H7 (cell line): Measurements from ENCODE around the gene PIBF1. TPM values are rescaled to one million over a fixed set of nuclear protein-coding genes. Genes with fewer than 3 reads are reported as not detected.
A peak's percentile ranks its signal among the peaks of the same experiment; 100 is the strongest.

ENCODE experiments used
- DNase-seq: peaks from one replicate; pipeline ENCODE4 v3.0.0; 2012
- H3K27me3 ChIP-seq: 2 replicates; pipeline ENCODE4 v1.6.0; 2011; ENCODE audit warnings: mild to moderate bottlenecking, low read length; ENCODE audit not compliant: control insufficient read depth, insufficient read depth
- H3K36me3 ChIP-seq: replicated peaks from 2 replicates; pipeline ENCODE4 v1.5.1; 2011; ENCODE audit warnings: low read length; ENCODE audit not compliant: control insufficient read depth, insufficient read depth
- H3K4me3 ChIP-seq: 2 replicates; pipeline ENCODE4 v1.5.1; 2011; ENCODE audit warnings: low read depth, mild to moderate bottlenecking, control low read depth, low read length, moderate library complexity; ENCODE audit not compliant: insufficient read depth
- total RNA-seq: library from RNA; depleted of rRNA; stranded (reverse); fragments of >200 nt; shearing (Covaris generic); gene quantifications from 2 replicates; pipeline ENCODE4 v1.2.3, GENCODE V29; 2014; rRNA removed

The PIBF1 gene
- total RNA-seq, 1 experiment from 2014 or later, result 5.9 TPM

DNA sequence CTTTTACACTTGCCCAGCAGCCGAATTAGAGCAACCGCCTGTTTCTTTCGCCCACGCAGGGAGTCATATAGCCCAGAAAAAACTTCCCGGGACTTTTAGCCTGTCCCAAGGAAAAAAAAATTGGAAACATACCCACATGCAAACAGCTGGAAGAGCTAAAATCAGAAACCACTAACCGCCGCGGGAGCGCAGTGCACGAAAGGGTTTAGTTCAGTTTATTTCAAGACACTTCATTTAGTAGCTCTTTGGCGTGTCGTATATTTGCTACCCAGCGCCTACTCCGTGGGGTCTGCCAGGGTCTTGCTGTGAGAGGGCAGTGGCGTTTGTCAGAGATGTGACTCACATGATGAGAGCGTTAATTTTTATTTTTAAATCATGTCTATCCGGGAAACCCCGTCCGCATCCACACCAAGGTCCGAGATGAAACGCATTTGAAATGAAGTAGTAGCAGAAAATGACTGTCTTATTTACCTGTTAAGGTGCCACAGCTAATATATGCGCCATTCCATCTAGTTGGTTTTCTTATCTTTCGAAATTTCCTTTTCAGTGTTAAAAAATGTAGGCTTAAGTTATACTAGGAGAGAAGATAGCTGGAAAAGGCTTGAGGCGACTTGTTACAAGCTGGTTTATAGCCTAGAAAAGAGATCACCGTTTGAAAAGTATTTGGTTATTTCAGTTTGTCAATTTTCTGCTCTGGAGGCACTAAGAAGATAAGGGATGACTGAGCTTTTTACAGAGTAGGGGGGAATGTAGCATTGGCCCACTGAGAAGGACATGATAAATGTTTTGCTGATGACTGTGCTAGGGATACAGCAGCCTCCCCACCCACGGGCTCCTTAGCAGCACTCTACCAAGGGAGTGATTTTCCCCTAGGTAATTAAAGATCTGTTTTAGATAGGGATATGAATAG lies 278.6 kb downstream of the PIBF1 start:
- Histone ChIP-seq H3K4me3 (peak overlapping the region; percentile 71), H3K27me3 (peaks cover 46% of the 10 kb centered on the region), H3K36me3 (no peaks in the 10 kb centered on the region; the same call in 1 of the 2 replicates)
- DNase-seq, result no peak

DNA sequence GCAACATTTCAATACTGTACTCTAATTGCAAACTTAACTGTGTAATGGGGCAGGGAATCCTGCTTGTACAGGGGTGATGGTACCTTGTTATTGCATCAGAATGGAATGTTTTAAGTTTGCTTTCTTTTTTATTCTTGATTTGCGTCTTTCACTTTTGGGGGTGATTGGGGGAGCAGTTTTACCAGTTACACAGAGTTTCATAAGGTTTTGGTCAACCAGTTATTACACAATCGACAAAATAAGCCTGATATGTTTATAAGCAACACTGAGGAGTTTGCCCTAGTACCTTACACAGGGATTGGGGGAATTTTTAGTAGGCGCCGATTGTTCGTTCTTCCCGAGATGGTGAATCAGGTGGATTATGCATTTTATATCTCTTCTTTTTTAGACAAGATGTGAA lies 279.5 kb downstream of the PIBF1 start:
- H3K36me3 ChIP-seq, result no peaks in the 10 kb centered on the region; the same call in 1 of the 2 replicates
- H3K27me3 ChIP-seq, result peaks cover 46% of the 10 kb centered on the region
- H3K4me3 ChIP-seq, result no peak overlapping the region
- DNase-seq, result no peak

DNA sequence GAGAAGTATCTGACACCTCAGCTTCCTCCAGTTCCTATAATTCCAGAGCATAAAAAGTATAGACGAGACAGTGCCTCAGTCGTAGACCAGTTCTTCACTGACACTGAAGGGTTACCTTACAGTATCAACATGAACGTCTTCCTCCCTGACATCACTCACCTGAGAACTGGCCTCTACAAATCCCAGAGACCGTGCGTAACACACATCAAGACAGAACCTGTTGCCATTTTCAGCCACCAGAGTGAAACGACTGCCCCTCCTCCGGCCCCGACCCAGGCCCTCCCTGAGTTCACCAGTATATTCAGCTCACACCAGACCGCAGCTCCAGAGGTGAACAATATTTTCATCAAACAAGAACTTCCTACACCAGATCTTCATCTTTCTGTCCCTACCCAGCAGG lies 279.9 kb downstream of the PIBF1 start:
- Histone ChIP-seq H3K27me3 (peaks cover 46% of the 10 kb centered on the region), H3K36me3 (no peaks in the 10 kb centered on the region; the same call in 1 of the 2 replicates), H3K4me3 (no peak overlapping the region)
- DNase-seq, result no peak

DNA sequence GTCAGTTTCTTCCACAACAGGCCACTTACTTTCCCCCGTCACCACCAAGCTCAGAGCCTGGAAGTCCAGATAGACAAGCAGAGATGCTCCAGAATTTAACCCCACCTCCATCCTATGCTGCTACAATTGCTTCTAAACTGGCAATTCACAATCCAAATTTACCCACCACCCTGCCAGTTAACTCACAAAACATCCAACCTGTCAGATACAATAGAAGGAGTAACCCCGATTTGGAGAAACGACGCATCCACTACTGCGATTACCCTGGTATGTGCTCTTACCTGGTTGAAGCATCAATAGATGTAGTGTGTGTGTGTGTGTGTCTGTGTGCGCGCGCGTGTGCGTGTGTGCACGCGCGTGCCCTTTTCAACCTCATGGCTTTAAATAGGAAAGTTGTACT lies 280.5 kb downstream of the PIBF1 start:
- peaks cover 40% of the 10 kb centered on the region for H3K27me3 ChIP-seq
- no peak for DNase-seq
- no peaks in the 10 kb centered on the region; the same call in 1 of the 2 replicates for H3K36me3 ChIP-seq
- no peak overlapping the region for H3K4me3 ChIP-seq

DNA sequence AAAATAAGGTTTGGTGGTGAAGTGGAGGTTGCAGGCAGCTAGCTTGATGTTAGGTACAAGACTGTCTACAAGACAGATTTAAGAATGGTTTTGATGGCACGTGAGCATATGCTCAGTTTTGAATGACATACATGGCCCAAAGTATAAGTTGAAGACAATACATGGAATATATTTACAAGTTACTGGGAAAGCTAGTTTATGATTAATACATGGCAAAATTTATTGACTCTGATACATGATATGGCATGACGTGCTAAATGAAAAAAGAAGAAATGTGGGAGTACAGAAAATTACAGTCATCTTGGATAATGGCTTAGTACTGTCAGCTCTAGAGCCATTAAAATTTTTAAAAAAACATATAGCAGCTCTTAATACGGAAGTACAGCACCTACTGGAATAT lies 281.2 kb downstream of the PIBF1 start:
- DNase-seq, result no peak
- H3K4me3 ChIP-seq, result no peak overlapping the region
- H3K36me3 ChIP-seq, result no peaks in the 10 kb centered on the region; the same call in 1 of the 2 replicates
- peaks cover 33% of the 10 kb centered on the region for H3K27me3 ChIP-seq

DNA sequence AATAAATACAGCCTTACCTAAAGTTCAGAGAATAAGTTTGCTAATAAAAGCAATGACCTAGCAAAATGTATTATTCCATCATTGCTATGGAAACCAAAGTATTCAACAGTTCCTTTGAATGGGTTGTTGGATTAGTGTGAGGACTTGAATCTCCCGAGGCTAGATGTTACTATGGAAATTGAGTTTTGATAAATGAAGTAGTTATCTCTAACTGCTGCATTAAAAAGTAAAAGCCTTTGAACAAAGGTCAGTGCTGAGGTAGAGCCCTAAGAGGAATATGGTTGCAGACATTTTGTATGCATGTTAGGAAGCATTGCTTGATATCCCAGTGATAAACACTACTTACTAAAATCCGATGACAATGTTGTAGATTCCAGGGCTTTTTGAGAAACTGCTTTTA lies 283.1 kb downstream of the PIBF1 start:
- H3K4me3 ChIP-seq, result no peak overlapping the region
- no peak for DNase-seq
- no peaks in the 10 kb centered on the region; the same call in 1 of the 2 replicates for H3K36me3 ChIP-seq
- peaks cover 23% of the 10 kb centered on the region for H3K27me3 ChIP-seq

DNA sequence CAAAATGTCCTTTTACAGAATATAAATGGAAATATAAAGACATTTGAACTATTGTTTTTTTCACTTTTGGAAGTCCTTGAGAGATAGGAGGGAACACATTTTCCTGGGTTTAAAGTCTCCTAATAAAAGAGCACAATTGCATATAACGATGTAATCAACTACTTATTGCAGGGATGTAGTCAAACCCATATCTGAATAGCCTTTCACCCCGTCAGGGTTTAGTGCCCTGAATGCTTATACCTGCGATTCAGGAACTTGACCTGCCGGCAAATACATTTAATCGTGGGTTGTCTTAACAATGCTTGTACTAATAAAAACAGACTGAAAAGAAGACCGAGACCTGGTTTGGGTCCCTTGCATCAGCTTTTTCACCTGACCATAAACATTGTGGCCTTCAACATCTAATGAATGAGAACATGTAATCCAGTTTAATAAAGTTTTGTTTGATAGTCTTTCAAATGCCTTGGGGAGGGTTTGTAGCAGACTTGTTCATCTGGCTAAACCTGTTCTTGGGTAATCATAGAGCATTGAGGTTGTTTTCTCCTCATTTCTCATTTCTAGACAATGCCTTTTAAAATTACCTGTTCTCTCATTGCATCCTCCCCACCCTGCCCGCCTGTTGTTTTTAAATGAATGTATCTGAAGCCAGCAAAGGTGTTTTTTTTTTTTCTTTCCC lies 283.9 kb downstream of the PIBF1 start:
- Histone ChIP-seq H3K36me3 (no peaks in the 10 kb centered on the region; the same call in 1 of the 2 replicates), H3K4me3 (no peak overlapping the region), H3K27me3 (peaks cover 15% of the 10 kb centered on the region)
- no peak for DNase-seq

Other genes with a start within 250 kb of the PIBF1 start
- 34.5 and 37.7 TPM in 2 replicates for gene MZT1, start 54.5 kb upstream of the PIBF1 start, total RNA-seq
- gene BORA, start 54.2 kb upstream of the PIBF1 start, total RNA-seq, result 20.1 and 21.0 TPM in 2 replicates
- 33.3 and 42.3 TPM in 2 replicates for gene DIS3, start 233 bp upstream of the PIBF1 start, total RNA-seq